ENCODE results near the gene ARHGAP29. TPM values are rescaled to one million over a fixed set of nuclear protein-coding genes. Genes with fewer than 3 reads are reported as not detected.
A peak's percentile ranks its signal among the peaks of the same experiment; 100 is the strongest.

Gene ARHGAP29
- polyA plus RNA-seq, 1 experiment: 21.5 TPM

DNA sequence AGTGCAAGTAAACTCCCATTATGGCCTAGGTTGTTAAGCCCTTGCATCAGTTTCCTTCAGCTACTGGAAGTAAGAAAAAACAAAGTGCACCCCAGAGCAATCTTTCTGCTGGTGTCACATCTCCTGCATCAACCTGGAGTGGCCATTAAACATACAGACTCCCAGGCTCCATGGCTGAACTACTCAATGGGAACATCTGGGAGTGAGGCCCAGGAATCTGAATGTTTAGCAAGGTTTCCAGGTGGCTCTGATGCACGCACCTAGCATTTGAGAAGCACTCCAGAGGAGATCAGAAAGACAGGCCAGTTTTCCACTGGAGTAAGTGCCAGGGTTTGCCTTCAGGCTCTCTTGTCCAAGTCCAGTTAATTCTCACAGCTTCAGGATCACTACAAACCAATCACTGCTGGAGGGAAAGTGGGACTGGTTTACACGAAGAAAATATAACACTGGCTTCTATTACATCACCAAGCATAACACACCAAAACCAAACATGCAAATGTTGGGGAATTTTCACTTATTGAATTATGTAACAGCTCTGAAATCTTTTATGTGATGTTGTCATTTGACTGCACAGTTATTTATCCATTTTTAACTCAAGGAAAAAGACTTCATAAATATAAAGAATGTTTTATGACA, 94.1 kb downstream of the ARHGAP29 start:
- H3K4me3 ChIP-seq (ENCODE audit: low read depth, low read length): no peak overlapping the region
- ChIA-PET CTCF (interaction anchor here (0.6 to 1.0 kb wide), 3 partner anchors 24 to 192 kb away, joined by 3 to 4 read pairs (median 3); no protein-coding TSS in a partner anchor), POLR2A (no interaction called here)
- DNase-seq (ENCODE audit: low read depth): no peak
- no peaks in the 10 kb centered on the region for H3K36me3 ChIP-seq (ENCODE audit: control insufficient read depth, insufficient read depth, low read length)
- no peaks in the 10 kb centered on the region for H3K27me3 ChIP-seq (ENCODE audit: control insufficient read depth, insufficient read depth, low read length)
- TF ChIP-seq, protein P1, sequence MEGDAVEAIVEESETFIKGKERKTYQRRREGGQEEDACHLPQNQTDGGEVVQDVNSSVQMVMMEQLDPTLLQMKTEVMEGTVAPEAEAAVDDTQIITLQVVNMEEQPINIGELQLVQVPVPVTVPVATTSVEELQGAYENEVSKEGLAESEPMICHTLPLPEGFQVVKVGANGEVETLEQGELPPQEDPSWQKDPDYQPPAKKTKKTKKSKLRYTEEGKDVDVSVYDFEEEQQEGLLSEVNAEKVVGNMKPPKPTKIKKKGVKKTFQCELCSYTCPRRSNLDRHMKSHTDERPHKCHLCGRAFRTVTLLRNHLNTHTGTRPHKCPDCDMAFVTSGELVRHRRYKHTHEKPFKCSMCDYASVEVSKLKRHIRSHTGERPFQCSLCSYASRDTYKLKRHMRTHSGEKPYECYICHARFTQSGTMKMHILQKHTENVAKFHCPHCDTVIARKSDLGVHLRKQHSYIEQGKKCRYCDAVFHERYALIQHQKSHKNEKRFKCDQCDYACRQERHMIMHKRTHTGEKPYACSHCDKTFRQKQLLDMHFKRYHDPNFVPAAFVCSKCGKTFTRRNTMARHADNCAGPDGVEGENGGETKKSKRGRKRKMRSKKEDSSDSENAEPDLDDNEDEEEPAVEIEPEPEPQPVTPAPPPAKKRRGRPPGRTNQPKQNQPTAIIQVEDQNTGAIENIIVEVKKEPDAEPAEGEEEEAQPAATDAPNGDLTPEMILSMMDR (IDR thresholded peaks at IDR 0.05; ENCODE audit: insufficient read depth, low read depth, low read length): no peak

DNA sequence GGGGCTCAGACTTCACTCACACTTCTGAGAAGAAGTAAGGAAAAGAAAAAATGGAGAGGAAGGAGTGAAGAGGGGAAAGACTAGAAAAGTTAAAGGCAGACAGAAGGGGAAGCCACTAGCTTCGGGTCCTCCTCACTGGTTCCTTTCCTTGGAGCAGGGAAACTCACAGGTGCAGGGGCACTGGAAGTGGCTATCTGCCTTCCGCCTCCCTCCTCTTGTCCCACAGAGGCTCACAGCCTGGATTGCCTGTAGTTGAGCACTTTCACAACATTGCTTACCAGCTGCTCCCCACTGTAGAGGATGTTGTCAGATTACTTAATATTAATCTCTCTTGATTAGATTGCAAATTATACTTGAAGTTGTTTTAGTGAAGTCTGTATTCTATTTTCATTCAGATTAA, 94.8 kb downstream of the ARHGAP29 start:
- no peak for DNase-seq (ENCODE audit: low read depth)
- TF ChIP-seq, protein P1 (IDR thresholded peaks at IDR 0.05; ENCODE audit: insufficient read depth, low read depth, low read length): no peak
- H3K4me3 ChIP-seq (ENCODE audit: low read depth, low read length): no peak overlapping the region
- CTCF ChIA-PET: interaction anchor here (0.9 to 1.1 kb wide), 2 partner anchors 9 to 193 kb away, joined by 3 read pairs; no protein-coding TSS in a partner anchor
- POLR2A ChIA-PET: no interaction called here
- H3K36me3 ChIP-seq (ENCODE audit: control insufficient read depth, insufficient read depth, low read length): no peaks in the 10 kb centered on the region
- no peaks in the 10 kb centered on the region for H3K27me3 ChIP-seq (ENCODE audit: control insufficient read depth, insufficient read depth, low read length)

DNA sequence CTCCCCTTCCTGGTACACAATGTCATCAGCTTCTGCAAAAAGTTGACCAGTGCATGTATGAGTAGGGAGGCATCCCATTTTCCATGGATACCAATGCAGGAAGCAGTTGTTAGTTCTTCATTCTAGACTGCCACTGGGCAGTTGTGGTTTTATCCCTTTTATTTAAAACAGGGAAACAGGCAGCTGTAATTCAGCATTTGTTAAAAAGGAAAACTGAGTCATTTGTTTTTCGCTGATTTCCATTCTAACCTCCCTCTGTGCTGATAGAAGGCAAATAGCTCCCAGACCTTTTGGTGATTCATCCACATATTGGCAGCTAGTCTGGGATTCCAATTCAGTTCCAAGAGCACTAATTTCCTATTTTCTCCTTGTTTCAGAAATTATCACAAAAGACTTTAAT, 95.4 kb downstream of the ARHGAP29 start:
- CTCF ChIA-PET: interaction anchor here (1.1 kb wide), 1 partner anchor 9 kb away, joined by 3 read pairs; no protein-coding TSS in a partner anchor
- POLR2A ChIA-PET: no interaction called here

DNA sequence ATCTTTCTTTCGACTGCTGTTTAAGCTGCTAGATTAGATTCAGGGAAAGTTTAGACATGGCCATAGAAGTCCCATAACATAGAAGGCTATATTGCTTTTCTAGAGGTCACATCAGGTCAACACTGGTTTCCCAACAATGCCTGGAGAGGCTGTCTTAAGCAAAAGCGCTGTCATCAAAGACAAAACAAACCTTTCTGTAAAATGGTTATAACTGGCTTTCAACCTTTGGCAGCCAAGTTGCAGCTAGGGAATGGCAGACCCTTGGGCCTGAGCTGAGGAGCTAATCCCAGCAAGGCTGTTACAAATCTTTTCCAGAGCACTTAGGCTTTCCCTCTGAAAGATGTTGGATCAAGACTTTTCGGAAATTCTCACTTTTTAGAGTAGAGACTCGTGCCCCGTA, 105.3 kb downstream of the ARHGAP29 start:
- Histone ChIP-seq H3K36me3 (ENCODE audit: control insufficient read depth, insufficient read depth, low read length) (no peaks in the 10 kb centered on the region), H3K27me3 (ENCODE audit: control insufficient read depth, insufficient read depth, low read length) (no peaks in the 10 kb centered on the region), H3K4me3 (ENCODE audit: low read depth, low read length) (no peak overlapping the region)
- ChIA-PET CTCF (interaction anchor here (1.2 to 2.1 kb wide), 2 partner anchors 70 to 204 kb away, joined by 3 to 6 read pairs; no protein-coding TSS in a partner anchor), POLR2A (no interaction called here)
- TF ChIP-seq, protein P1 (IDR thresholded peaks at IDR 0.05; ENCODE audit: insufficient read depth, low read depth, low read length): no peak
- DNase-seq (ENCODE audit: low read depth): no peak

More for the DNA sequence above, 95.4 kb downstream of the ARHGAP29 start:
- TF ChIP-seq, protein P1 (IDR thresholded peaks at IDR 0.05; ENCODE audit: insufficient read depth, low read depth, low read length): no peak
- Histone ChIP-seq H3K27me3 (ENCODE audit: control insufficient read depth, insufficient read depth, low read length) (no peaks in the 10 kb centered on the region), H3K4me3 (ENCODE audit: low read depth, low read length) (no peak overlapping the region), H3K36me3 (ENCODE audit: control insufficient read depth, insufficient read depth, low read length) (no peaks in the 10 kb centered on the region)
- peak; percentile 41 for DNase-seq (ENCODE audit: low read depth)

DNA sequence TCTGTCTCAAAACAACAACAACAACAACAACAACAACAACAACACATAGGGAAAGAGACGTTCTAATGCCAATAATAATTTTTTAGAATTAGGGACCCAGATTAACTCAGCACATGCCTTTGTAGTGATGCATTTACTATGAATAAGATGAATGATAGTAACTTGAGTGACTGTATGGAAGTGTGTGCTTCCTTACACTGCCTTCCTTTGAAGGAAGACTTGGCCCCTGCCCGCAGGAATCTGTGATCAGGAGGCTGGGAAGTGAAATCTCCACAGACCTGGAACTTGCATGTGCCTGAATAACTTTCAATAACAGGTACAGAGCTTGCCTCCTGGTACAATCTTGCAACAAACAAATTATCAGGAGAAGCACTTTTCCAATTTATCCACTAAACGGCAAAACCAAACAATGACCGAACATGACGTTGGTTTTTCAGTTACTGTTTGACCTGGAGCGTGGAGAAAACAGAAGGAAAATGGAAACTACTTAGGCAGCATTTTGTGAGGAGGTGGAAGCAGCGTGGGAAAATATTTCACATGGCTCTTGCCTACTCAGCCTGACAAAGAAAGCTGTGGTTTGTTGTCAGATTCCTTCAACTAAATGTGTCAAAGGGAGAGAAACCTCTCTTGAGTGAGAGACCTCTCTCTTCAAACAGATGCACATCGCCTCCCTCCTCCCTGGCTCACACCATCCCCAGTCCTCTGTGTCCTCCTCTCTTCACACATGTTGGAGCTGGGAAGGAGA, 106.4 kb downstream of the ARHGAP29 start:
- CTCF ChIA-PET: interaction anchor here (1.2 to 2.1 kb wide), 2 partner anchors 69 to 205 kb away, joined by 3 to 6 read pairs; no protein-coding TSS in a partner anchor
- POLR2A ChIA-PET: no interaction called here
- no peak overlapping the region for H3K4me3 ChIP-seq (ENCODE audit: low read depth, low read length)
- no peak for DNase-seq (ENCODE audit: low read depth)
- H3K27me3 ChIP-seq (ENCODE audit: control insufficient read depth, insufficient read depth, low read length): no peaks in the 10 kb centered on the region
- H3K36me3 ChIP-seq (ENCODE audit: control insufficient read depth, insufficient read depth, low read length): no peaks in the 10 kb centered on the region
- TF ChIP-seq, protein P1 (IDR thresholded peaks at IDR 0.05; ENCODE audit: insufficient read depth, low read depth, low read length): no peak
